Hepatocyte (in vitro differentiated cells): ENCODE measurements around the gene TMEM8B. TPM values are rescaled to one million over a fixed set of nuclear protein-coding genes. Genes with fewer than 3 reads are reported as not detected.
"Not testable (repeated sequence)": the region's sequence is repeated elsewhere in the genome, so short reads cannot be mapped to it uniquely, and the experiment has no call there.

Experiments used
- DNase-seq: peaks from one replicate; pipeline ENCODE4 v3.0.0-alpha.2; 2016; ENCODE audit warnings: low spot score
- H2AFZ ChIP-seq: fragments of 200-600 bp; sonication (generic); 2 replicates; pipeline ENCODE4 v1.6.0; 2016; ENCODE audit warnings: antibody characterized with exemption, mild to moderate bottlenecking
- H3K27ac ChIP-seq: fragments of 200-600 bp; sonication (generic); 2 replicates; pipeline ENCODE4 v1.5.1; 2016; ENCODE audit warnings: mild to moderate bottlenecking
- H3K27me3 ChIP-seq: fragments of 200-600 bp; sonication (generic); 2 replicates; pipeline ENCODE4 v1.6.1; 2016
- H3K36me3 ChIP-seq: fragments of 200-600 bp; sonication (generic); replicated peaks from 2 replicates; pipeline ENCODE4 v1.5.1; 2016; ENCODE audit warnings: low read depth; ENCODE audit not compliant: insufficient read depth
- H3K4me1 ChIP-seq: fragments of 200-600 bp; sonication (generic); 2 replicates; pipeline ENCODE4 v1.5.1; 2016; ENCODE audit warnings: mild to moderate bottlenecking, moderate library complexity; ENCODE audit not compliant: insufficient read depth
- H3K4me2 ChIP-seq: fragments of 200-600 bp; sonication (generic); 2 replicates; pipeline ENCODE4 v1.6.0; 2016
- H3K4me3 ChIP-seq: fragments of 200-600 bp; sonication (generic); 2 replicates; pipeline ENCODE4 v1.5.1; 2016; ENCODE audit warnings: mild to moderate bottlenecking
- H3K79me2 ChIP-seq: fragments of 200-600 bp; sonication (generic); 2 replicates; pipeline ENCODE4 v1.6.0; 2017; ENCODE audit warnings: mild to moderate bottlenecking
- H3K9me2 ChIP-seq: fragments of 200-600 bp; sonication (generic); replicated peaks from 2 replicates; pipeline ENCODE4 v1.6.0; 2017; ENCODE audit warnings: mild to moderate bottlenecking; ENCODE audit not compliant: insufficient read depth
- H3K9me3 ChIP-seq: fragments of 200-600 bp; sonication (generic); 2 replicates; pipeline ENCODE4 v1.5.1; 2016; ENCODE audit warnings: low read depth, mild to moderate bottlenecking
- H4K20me1 ChIP-seq: fragments of 200-600 bp; sonication (generic); 2 replicates; pipeline ENCODE4 v1.6.0; 2016; ENCODE audit warnings: mild to moderate bottlenecking; ENCODE audit not compliant: insufficient read depth, poor library complexity, severe bottlenecking
- EZH2 ChIP-seq: fragments of 200-600 bp; sonication (generic); IDR thresholded peaks from 2 replicates; pipeline ENCODE4 v1.6.1; 2016; ENCODE audit warnings: antibody characterized with exemption, mild to moderate bottlenecking, borderline replicate concordance
- EZH2phosphoT487 ChIP-seq: fragments of 200-600 bp; sonication (generic); IDR thresholded peaks from one replicate; pipeline ENCODE4 v1.6.1; 2018; ENCODE audit warnings: antibody characterized with exemption, mild to moderate bottlenecking, low read depth, moderate library complexity; ENCODE audit not compliant: unreplicated experiment, severe bottlenecking
- WGBS: methylation state at CpG from one replicate; pipeline ENCODE4 v1.1.6; 2016; ENCODE audit warnings: low lambda C conversion rate; ENCODE audit errors: missing lambda C conversion rate; 5-methylcytosine and 5-hydroxymethylcytosine counted together
- polyA plus RNA-seq: library from polyadenylated mRNA; unstranded; fragments of >200 nt; fragmentation: Nextera tagmentation; extraction: Ambion mirVana; gene quantifications from 2 replicates; pipeline ENCODE4 v1.2.1, GENCODE V29; 2016
- total RNA-seq: library from RNA; depleted of rRNA; stranded (reverse); fragments of >200 nt; gene quantifications from 2 replicates; pipeline ENCODE4 v1.2.3, GENCODE V29; 2014
- TF ChIP-seq, protein P1 (sequence below): fragments of 200-600 bp; sonication (generic); IDR thresholded peaks from 2 replicates; pipeline ENCODE4 v1.5.1; 2016; ENCODE audit warnings: antibody characterized with exemption, mild to moderate bottlenecking; ENCODE audit not compliant: poor library complexity

Gene TMEM8B
- total and polyA plus RNA-seq, 2 experiments from 2014 or later, result 12.3 to 13.4 TPM

DNA sequence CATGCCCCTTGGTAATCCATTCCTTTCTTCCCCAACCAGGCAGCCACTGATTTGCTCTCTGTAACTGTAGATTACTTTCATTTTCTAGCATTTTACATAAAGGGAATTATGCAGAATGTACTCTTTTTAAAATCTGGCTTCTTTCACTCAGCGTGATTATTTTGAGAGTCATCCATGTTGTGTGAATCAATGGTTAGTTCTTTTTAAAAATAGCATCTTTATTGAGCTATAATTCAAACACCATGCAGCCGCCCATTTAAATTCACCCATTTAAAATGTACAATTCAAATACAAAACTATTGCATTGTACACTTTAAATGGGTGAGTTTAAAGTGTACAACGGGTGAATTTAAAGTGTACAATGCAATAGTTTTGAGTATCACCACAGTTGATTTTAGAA, 43.5 kb downstream of the TMEM8B start:
- no peak overlapping the region for H2AFZ ChIP-seq

DNA sequence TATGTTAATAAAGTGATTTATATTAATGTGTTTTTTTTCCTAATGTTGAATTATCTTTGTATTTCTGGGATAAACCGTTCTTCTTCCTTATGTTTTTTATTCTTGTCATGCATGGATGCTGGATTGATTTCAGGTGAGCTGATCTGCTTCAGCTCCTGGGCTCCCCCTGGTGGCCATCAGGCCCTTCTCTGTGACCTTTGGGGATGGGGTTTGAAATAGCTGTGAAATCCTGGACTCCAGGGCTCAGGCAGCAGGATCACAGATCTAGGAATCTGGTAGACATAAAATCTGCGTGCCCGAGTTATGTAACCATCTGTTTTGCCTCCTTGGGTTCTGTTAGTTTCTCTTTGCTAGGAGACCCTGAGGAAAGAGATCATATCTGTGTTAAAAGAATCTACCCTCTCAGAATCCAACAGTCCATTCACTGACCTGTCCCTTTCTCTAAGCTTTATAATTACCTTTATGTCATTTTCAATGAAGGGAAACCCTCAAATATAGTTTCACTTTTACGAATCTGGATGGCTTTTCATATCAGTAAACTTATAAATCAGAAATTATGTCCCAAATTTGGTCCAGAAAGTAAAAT, 53.3 kb downstream of the TMEM8B start:
- Histone ChIP-seq H3K36me3 (no peaks in the 10 kb centered on the region), H3K4me3 (no peak overlapping the region), H3K9me2 (no peaks in the 10 kb centered on the region), H3K9me3 (no peaks in the 10 kb centered on the region), H3K4me1 (no peaks in the 10 kb centered on the region), H3K79me2 (no peaks in the 10 kb centered on the region), H3K27me3 (no peaks in the 10 kb centered on the region), H2AFZ (no peak overlapping the region), H4K20me1 (no peaks in the 10 kb centered on the region), H3K27ac (no peak overlapping the region), H3K4me2 (no peak overlapping the region)
- 6% methylated on average over 4 of the region's 4 CpGs for WGBS
- no peak for TF ChIP-seq EZH2
- TF ChIP-seq, protein P1, sequence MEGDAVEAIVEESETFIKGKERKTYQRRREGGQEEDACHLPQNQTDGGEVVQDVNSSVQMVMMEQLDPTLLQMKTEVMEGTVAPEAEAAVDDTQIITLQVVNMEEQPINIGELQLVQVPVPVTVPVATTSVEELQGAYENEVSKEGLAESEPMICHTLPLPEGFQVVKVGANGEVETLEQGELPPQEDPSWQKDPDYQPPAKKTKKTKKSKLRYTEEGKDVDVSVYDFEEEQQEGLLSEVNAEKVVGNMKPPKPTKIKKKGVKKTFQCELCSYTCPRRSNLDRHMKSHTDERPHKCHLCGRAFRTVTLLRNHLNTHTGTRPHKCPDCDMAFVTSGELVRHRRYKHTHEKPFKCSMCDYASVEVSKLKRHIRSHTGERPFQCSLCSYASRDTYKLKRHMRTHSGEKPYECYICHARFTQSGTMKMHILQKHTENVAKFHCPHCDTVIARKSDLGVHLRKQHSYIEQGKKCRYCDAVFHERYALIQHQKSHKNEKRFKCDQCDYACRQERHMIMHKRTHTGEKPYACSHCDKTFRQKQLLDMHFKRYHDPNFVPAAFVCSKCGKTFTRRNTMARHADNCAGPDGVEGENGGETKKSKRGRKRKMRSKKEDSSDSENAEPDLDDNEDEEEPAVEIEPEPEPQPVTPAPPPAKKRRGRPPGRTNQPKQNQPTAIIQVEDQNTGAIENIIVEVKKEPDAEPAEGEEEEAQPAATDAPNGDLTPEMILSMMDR, result peak; percentile 94
- peak; percentile 90 for DNase-seq

More for the DNA sequence above, 43.5 kb downstream of the TMEM8B start:
- Histone ChIP-seq H3K4me1 (no peaks in the 10 kb centered on the region), H3K4me2 (no peak overlapping the region), H3K9me3 (no peaks in the 10 kb centered on the region), H3K4me3 (no peak overlapping the region), H3K79me2 (no peaks in the 10 kb centered on the region), H3K27me3 (no peaks in the 10 kb centered on the region), H4K20me1 (no peaks in the 10 kb centered on the region), H3K27ac (no peak overlapping the region), H3K36me3 (no peaks in the 10 kb centered on the region), H3K9me2 (no peaks in the 10 kb centered on the region)
- TF ChIP-seq EZH2 (no peak), EZH2phosphoT487 (no peak)
- TF ChIP-seq, protein P1, result no peak
- WGBS, result 85% methylated on average over 3 of the region's 3 CpGs
- no peak for DNase-seq

DNA sequence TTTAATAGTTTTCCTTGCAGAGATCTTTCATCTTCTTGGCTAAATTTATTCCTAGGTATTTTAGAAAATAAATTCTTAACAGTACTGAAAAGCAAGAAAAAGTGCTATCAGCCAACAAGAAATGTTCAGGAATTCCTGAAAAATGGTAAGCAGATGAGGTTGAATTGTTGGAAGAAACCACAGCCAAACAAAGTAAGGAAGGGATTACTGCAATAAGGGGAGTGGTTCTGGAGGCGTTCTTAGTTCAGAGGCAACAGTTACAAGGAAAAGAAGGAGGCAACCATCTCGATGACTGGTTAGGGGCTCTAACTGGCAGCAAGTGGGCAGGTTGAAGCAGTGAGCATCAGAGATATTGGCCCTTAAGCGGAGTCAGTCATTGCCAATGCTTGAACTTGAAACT, 54.0 kb downstream of the TMEM8B start:
- Histone ChIP-seq H3K9me2 (no peaks in the 10 kb centered on the region), H2AFZ (no peak overlapping the region), H3K4me1 (no peaks in the 10 kb centered on the region), H3K36me3 (no peaks in the 10 kb centered on the region), H3K27me3 (no peaks in the 10 kb centered on the region), H3K79me2 (no peaks in the 10 kb centered on the region), H3K4me3 (no peak overlapping the region), H3K27ac (no peak overlapping the region), H4K20me1 (no peaks in the 10 kb centered on the region), H3K9me3 (no peaks in the 10 kb centered on the region), H3K4me2 (no peak overlapping the region)
- 59% methylated on average over 3 of the region's 3 CpGs for WGBS
- TF ChIP-seq EZH2 (no peak), EZH2phosphoT487 (no peak)
- TF ChIP-seq, protein P1, result no peak
- no peak for DNase-seq

DNA sequence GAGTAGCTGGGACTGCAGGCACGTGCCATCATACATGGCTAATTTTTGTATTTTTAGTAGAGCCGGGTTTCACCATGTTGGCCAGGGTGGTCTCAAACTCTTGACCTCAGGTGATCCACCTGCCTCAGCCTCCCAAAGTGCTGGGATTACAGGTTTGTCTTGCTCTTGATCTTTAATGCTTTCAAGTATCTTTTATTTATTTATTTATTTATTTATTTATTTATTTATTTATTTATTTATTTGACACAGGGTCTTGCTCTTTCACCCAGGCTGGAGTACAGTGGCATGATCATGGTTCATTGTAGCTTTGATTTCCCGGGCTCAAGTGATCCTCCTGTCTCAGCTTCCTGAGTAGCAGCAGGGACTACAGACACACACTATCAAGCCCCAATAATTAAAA, 55.9 kb downstream of the TMEM8B start:
- not testable (repeated sequence) for DNase-seq, H3K27ac ChIP-seq, H3K79me2 ChIP-seq, H2AFZ ChIP-seq, H3K4me2 ChIP-seq, H3K27me3 ChIP-seq, H3K9me3 ChIP-seq, H4K20me1 ChIP-seq, H3K9me2 ChIP-seq, H3K4me1 ChIP-seq, H3K36me3 ChIP-seq, H3K4me3 ChIP-seq
- 92% methylated on average over 3 of the region's 3 CpGs for WGBS
